GM12865 (cell line): ENCODE data around the gene SNED1.
A peak's percentile ranks its signal among the peaks of the same experiment; 100 is the strongest.
"Not testable (repeated sequence)": the region's sequence is repeated elsewhere in the genome, so short reads cannot be mapped to it uniquely, and the experiment has no call there.

Source experiments
- DNase-seq: peaks from one replicate; pipeline ENCODE4 v3.0.0; 2010; ENCODE audit warnings: low read depth
- H3K4me3 ChIP-seq: 2 replicates; pipeline ENCODE4 v1.5.1; 2011; ENCODE audit warnings: mild to moderate bottlenecking, low read depth, low read length, control low read depth
- TF ChIP-seq, protein P1 (sequence below): IDR thresholded peaks from 2 replicates; pipeline ENCODE4 v1.5.1; 2011; ENCODE audit warnings: low read length, control low read depth, low read depth, inconsistent platforms; ENCODE audit not compliant: insufficient read depth; ENCODE audit errors: missing control alignments

The SNED1 gene

GRCh38 chr2:241103176-241103595, 104.8 kb downstream of the SNED1 start:
- peak overlapping the region; percentile 98 for H3K4me3 ChIP-seq
- TF ChIP-seq, protein P1, sequence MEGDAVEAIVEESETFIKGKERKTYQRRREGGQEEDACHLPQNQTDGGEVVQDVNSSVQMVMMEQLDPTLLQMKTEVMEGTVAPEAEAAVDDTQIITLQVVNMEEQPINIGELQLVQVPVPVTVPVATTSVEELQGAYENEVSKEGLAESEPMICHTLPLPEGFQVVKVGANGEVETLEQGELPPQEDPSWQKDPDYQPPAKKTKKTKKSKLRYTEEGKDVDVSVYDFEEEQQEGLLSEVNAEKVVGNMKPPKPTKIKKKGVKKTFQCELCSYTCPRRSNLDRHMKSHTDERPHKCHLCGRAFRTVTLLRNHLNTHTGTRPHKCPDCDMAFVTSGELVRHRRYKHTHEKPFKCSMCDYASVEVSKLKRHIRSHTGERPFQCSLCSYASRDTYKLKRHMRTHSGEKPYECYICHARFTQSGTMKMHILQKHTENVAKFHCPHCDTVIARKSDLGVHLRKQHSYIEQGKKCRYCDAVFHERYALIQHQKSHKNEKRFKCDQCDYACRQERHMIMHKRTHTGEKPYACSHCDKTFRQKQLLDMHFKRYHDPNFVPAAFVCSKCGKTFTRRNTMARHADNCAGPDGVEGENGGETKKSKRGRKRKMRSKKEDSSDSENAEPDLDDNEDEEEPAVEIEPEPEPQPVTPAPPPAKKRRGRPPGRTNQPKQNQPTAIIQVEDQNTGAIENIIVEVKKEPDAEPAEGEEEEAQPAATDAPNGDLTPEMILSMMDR, result no peak
- DNase-seq, result no peak

- not testable (repeated sequence) for H3K4me3 ChIP-seq, DNase-seq
These were observed 106.2 kb downstream of the SNED1 start for GRCh38 chr2:241104611-241105010.

GRCh38 chr2:241105641-241106040, 107.2 kb downstream of the SNED1 start:
- DNase-seq, result no peak
- H3K4me3 ChIP-seq, result no peak overlapping the region
- TF ChIP-seq, protein P1, result no peak

DNA sequence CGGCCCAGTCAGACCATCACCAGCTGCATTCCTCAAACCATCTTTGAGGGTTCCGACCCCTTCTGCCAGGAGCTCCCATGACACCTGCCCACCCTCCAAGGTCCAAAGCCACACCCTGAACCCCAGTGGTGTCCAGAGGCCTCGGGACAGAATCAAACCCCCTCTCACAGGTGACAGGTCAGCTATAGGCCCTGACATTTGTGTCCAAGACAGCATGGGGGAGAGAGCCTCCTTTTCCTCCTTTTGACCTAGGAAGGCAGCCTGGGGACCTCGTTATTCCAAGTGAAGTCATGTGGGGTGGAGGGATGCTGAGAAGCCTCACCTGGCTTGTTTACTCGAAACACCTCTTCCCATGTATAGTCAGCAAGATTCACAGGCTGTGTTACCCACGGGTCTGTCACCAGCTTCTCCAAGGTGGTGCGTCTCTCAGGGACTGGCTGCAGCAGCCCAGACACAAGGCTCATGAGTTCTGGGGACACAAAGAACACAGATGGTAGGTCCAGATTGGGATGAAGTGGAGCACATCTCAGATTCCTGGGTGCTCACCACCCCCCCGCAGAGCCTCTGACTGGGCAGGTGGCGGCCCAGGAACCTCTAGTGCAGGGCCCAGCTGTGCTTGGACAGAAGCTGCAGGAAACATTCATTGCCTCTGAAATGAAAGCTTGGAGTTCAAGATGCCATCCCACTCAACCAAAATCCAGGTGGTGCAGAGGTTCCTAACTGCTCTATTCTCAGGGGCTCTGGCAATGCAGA, 108.8 kb downstream of the SNED1 start:
- TF ChIP-seq, protein P1, result no peak
- no peak overlapping the region for H3K4me3 ChIP-seq
- DNase-seq, result no peak

- H3K4me3 ChIP-seq, result peak overlapping the region; percentile 52
- DNase-seq, result no peak
- TF ChIP-seq, protein P1, result no peak
These were observed 110.1 kb downstream of the SNED1 start for GRCh38 chr2:241108271-241109209.

DNA sequence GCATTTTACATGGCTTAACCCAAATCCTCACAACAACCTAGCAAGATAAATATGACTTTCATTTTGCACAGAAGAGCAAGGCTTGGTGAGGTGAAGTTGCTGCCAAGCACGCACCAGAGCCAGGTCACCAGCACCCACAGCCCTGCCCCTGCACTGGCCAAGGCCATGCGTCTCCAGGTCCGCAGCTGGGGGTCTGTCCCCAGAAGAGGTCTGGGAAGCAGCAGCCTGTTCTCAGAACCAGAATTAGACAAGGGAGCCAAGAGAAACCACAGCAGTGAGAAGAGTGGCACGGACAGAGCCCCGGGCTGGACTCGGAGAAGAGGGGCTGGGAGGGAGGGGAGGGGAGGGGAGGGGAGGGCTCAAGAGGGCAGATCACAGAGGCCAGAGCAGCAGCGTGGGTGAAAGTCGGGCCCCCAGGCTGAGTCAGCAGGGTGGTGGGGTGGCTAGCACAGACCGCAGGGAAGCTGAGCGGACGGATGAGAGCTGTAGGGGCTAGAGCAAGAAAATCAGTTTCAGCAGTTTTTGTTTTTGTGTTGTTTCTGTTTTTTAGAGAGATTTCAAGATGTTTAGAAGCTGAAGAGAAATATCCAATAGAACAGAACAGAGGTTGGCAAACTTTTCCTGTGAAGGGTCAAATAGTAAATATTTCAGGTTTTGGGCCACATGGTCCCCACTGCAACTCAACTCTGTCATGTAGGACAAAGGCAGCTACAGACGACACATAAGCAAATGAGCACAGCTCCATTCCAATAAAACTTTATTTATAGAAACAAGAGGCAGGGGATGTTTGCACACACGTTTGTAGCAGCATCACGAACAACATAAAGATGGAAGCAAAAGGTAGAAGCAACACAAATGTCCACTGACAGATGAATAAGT, 111.0 kb downstream of the SNED1 start:
- DNase-seq, result peak; percentile 57
- peak overlapping the region; percentile 52 for H3K4me3 ChIP-seq
- TF ChIP-seq, protein P1, result no peak
